C4-2B (cell line): Measurements from ENCODE around the gene MTM1.

Experiments
- ZFX ChIP-seq: fragments of 450-650 bp; IDR thresholded peaks from 2 replicates; pipeline ENCODE4 v1.6.1; 2017
- TF ChIP-seq, protein P1 (sequence below): fragments of 450-650 bp; conservative IDR thresholded peaks from 2 replicates; pipeline ENCODE4 v1.5.1; 2017; ENCODE audit warnings: mild to moderate bottlenecking

DNA sequence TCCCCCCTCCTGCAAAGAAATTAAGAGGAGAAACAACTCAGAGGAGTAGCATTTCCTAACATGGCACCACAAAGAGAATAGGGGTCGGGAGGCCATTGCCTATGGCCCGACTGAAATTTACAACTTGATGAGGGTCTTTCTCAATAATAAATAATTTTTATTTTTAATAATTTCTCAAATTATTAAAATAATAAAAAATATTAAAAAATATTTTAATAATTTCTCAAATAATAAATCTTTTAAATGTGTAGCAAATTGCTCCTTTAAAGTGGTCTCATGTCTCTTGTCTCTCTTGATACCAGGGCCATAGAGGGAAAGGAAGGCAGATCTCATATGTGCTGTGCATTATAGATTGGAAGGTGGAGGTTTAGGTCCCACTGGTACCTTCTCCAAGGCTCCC lies 75.5 kb downstream of the MTM1 start:
- TF ChIP-seq, protein P1, sequence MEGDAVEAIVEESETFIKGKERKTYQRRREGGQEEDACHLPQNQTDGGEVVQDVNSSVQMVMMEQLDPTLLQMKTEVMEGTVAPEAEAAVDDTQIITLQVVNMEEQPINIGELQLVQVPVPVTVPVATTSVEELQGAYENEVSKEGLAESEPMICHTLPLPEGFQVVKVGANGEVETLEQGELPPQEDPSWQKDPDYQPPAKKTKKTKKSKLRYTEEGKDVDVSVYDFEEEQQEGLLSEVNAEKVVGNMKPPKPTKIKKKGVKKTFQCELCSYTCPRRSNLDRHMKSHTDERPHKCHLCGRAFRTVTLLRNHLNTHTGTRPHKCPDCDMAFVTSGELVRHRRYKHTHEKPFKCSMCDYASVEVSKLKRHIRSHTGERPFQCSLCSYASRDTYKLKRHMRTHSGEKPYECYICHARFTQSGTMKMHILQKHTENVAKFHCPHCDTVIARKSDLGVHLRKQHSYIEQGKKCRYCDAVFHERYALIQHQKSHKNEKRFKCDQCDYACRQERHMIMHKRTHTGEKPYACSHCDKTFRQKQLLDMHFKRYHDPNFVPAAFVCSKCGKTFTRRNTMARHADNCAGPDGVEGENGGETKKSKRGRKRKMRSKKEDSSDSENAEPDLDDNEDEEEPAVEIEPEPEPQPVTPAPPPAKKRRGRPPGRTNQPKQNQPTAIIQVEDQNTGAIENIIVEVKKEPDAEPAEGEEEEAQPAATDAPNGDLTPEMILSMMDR = no peak
- no peak for TF ChIP-seq ZFX
